T-helper 2 cell treated with Interferon-gamma antibody and Interleukin-4, amounts not matched to agents 5 μg/mL and 100 μg/mL, for 36 hours (primary cell): ENCODE data around the gene APLF.

Experiments
- DNase-seq: peaks from one replicate; pipeline ENCODE4 v3.0.0; 2021; ENCODE audit warnings: low spot score
- H3K27ac Mint-ChIP-seq: one replicate; pipeline ENCODE4 v1.8.0; 2021; ENCODE audit warnings: mild to moderate bottlenecking, mixed read lengths
- H3K27me3 Mint-ChIP-seq: one replicate; pipeline ENCODE4 v1.8.0; 2021; ENCODE audit warnings: low read depth, mixed read lengths
- H3K36me3 Mint-ChIP-seq: one replicate; pipeline ENCODE4 v1.8.0; 2021; ENCODE audit warnings: low read depth, mixed read lengths
- H3K4me1 Mint-ChIP-seq: one replicate; pipeline ENCODE4 v1.8.0; 2021; ENCODE audit warnings: low read depth, mixed read lengths
- H3K4me3 Mint-ChIP-seq: one replicate; pipeline ENCODE4 v1.8.0; 2022; ENCODE audit warnings: mild to moderate bottlenecking, moderate library complexity, mixed read lengths
- H3K9me3 Mint-ChIP-seq: one replicate; pipeline ENCODE4 v1.8.0; 2021; ENCODE audit warnings: mixed read lengths

APLF gene

DNA sequence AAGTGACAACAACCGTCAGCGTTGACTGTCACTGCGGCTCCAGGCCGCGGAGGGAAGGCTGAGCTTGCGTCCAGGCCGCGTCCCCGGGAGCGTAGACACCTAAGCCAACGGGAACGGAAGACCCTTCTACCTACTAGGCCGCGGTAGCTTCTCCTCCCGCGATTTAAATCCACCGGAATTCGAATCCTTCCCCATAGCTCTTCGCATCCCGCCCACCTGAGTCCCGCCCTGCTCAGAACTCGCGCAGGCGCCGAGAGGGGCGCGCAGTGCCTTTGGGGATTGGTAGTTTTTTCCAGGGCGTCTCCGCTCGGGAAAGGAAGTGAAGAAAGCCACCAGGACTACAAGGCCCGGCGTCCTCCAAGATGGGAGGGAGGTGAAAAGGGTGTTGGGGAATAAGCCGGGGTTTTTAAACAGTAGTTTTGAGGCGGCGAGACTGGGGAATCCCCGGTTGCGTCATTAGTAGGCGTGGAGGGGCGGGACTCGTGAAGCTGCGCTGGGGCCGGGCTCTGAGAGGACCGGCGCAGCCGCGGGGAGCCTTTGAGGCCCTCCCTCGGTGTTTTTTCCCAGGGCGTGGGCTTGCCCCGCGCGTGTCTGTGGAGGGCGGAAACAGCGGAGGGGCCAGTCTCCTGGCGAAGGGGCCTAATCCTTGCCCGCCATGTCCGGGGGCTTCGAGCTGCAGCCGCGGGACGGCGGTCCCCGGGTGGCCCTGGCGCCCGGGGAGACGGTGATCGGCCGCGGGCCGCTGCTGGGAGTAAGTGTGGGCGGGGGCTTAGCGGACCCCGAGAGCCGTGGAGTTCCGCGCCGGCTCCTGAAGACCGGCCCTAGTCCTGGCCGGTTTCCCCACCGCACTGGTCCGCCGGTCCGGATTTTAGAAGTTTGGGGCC, at the start of gene APLF, which contains the start of gene FBXO48:
Gene APLF, plus strand, starts transcription at position 509 of the 884 bp plus-strand sequence. Its CDS starts 147 bp downstream, at position 656.
Gene FBXO48, minus strand, starts transcription at position 218 of the 884 bp plus-strand sequence. CDS start 2,149 bp downstream, outside the sequence.
- Mint-ChIP-seq H3K27ac (peak within 1 kb of the TSS; percentile 94), H3K4me1 (peaks cover 42% of the 10 kb centered on the region), H3K4me3 (peak within 1 kb of the TSS; percentile 98), H3K9me3 (no peaks in the 10 kb centered on the region), H3K27me3 (no peaks in the 10 kb centered on the region), H3K36me3 (peaks cover 4% of the 10 kb centered on the region)
- peak; percentile 98 for DNase-seq

DNA sequence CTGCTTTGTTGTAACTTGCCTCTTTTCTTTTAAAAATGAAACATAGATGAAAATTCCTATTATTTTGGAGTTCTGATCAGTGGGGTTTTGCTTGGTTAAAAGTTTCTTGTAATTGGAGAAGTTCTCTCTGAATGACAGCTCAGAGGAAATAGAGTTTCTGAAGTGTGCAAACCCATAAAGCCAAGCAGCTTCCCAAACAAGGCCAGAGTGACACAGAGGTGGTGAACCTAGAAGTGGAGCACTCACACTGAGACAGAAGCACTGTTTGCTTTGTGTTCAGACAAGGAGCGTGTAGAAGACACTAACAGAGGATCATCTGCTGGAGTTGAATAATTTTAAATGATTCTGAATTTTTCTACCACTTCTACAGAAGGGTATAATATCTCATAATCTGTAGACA, 49.5 kb upstream of the APLF start:
- Mint-ChIP-seq H3K27me3 (no peaks in the 10 kb centered on the region), H3K27ac (peak overlapping the region; percentile 1), H3K9me3 (no peaks in the 10 kb centered on the region), H3K4me3 (no peak overlapping the region), H3K4me1 (peaks cover 3% of the 10 kb centered on the region), H3K36me3 (no peaks in the 10 kb centered on the region)
- no peak for DNase-seq

DNA sequence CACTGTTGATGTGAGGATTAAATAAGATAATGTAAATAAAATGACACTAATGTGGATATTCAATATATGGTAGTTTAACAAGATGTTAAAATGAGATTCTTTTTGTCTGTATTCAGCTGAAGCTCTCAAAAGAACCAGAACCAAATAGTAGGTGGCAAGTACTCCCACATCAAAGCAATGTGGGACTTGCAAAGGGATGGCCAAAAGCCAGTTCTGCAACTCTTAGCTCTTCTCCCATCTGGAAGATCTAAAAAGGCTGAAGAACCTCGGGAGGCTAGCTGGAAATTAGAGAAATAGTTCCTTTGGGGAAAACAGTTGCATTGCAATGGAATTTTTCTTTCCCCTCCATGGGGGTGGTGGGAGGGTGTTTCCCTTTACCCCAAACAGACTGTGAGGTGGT, 49.0 kb upstream of the APLF start:
- DNase-seq, result no peak
- Mint-ChIP-seq H3K4me1 (peaks cover 3% of the 10 kb centered on the region), H3K9me3 (no peaks in the 10 kb centered on the region), H3K4me3 (no peak overlapping the region), H3K27me3 (no peaks in the 10 kb centered on the region), H3K27ac (no peak overlapping the region), H3K36me3 (no peaks in the 10 kb centered on the region)

GRCh38 chr2:68418855-68419254, 48.5 kb upstream of the APLF start:
- H3K4me1 Mint-ChIP-seq, result peaks cover 3% of the 10 kb centered on the region
- H3K9me3 Mint-ChIP-seq, result no peaks in the 10 kb centered on the region
- H3K27ac Mint-ChIP-seq, result no peak overlapping the region
- H3K36me3 Mint-ChIP-seq, result no peaks in the 10 kb centered on the region
- no peaks in the 10 kb centered on the region for H3K27me3 Mint-ChIP-seq
- no peak overlapping the region for H3K4me3 Mint-ChIP-seq
- DNase-seq, result no peak

GRCh38 chr2:68420254-68420910, 47.0 kb upstream of the APLF start:
- H3K27me3 Mint-ChIP-seq, result no peaks in the 10 kb centered on the region
- no peak overlapping the region for H3K4me3 Mint-ChIP-seq
- H3K4me1 Mint-ChIP-seq, result peaks cover 3% of the 10 kb centered on the region
- H3K36me3 Mint-ChIP-seq, result no peaks in the 10 kb centered on the region
- DNase-seq, result no peak
- no peaks in the 10 kb centered on the region for H3K9me3 Mint-ChIP-seq
- no peak overlapping the region for H3K27ac Mint-ChIP-seq

DNA sequence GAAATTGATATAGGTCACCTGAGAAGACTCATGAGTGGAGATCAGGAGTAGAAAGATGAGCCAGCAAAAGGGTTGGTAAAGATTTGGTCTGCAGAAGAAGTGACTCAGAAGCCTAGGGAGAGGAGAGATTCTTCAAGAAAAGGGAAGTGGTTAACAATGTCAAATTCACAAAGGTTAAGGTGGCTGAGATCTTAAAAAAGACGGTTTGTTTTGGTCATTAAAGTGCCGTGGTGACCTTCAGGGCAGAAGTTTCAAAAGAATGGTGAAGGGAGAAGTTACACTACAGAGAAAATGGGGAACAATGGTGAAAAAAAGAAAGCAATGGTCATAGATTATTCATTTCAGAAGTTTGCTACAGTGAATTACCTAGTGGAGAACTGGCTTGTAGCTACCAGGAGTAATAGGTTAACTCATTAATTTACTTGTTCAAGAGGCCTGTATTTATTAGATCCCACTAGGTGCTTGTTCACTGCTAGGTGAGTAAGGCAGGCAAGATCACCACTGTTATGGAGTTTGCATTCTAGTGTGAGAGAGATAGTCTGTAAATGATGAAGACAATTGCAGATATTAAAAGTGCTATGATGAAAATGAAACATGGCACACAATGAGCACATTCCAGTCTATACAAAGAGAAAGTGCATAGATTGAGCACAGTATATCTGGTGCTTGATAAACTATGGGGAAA, 43.3 kb upstream of the APLF start:
- Mint-ChIP-seq H3K4me3 (no peak overlapping the region), H3K36me3 (no peaks in the 10 kb centered on the region), H3K9me3 (no peaks in the 10 kb centered on the region), H3K4me1 (peaks cover 2% of the 10 kb centered on the region), H3K27ac (no peak overlapping the region), H3K27me3 (no peaks in the 10 kb centered on the region)
- DNase-seq, result no peak

- Mint-ChIP-seq H3K4me3 (no peak overlapping the region), H3K27ac (no peak overlapping the region), H3K4me1 (peaks cover 2% of the 10 kb centered on the region), H3K9me3 (no peaks in the 10 kb centered on the region), H3K36me3 (no peaks in the 10 kb centered on the region), H3K27me3 (peaks cover 4% of the 10 kb centered on the region)
- no peak for DNase-seq
Observed at GRCh38 chr2:68425503-68425902, 41.9 kb upstream of the APLF start.

- Mint-ChIP-seq H3K4me1 (peaks cover 2% of the 10 kb centered on the region), H3K27me3 (peaks cover 4% of the 10 kb centered on the region), H3K4me3 (no peak overlapping the region), H3K9me3 (no peaks in the 10 kb centered on the region), H3K27ac (no peak overlapping the region), H3K36me3 (no peaks in the 10 kb centered on the region)
- no peak for DNase-seq
Observed at GRCh38 chr2:68426446-68426845, 40.9 kb upstream of the APLF start.

GRCh38 chr2:68426848-68427579, 40.4 kb upstream of the APLF start:
- Mint-ChIP-seq H3K4me1 (peaks cover 2% of the 10 kb centered on the region), H3K27me3 (peaks cover 4% of the 10 kb centered on the region), H3K36me3 (no peaks in the 10 kb centered on the region), H3K27ac (no peak overlapping the region), H3K9me3 (no peaks in the 10 kb centered on the region), H3K4me3 (no peak overlapping the region)
- DNase-seq, result no peak

- Mint-ChIP-seq H3K4me3 (no peak overlapping the region), H3K9me3 (no peaks in the 10 kb centered on the region), H3K27ac (no peak overlapping the region), H3K36me3 (no peaks in the 10 kb centered on the region), H3K4me1 (peaks cover 2% of the 10 kb centered on the region), H3K27me3 (peaks cover 4% of the 10 kb centered on the region)
- DNase-seq, result no peak
Observed at GRCh38 chr2:68428126-68428525, 39.3 kb upstream of the APLF start.

DNA sequence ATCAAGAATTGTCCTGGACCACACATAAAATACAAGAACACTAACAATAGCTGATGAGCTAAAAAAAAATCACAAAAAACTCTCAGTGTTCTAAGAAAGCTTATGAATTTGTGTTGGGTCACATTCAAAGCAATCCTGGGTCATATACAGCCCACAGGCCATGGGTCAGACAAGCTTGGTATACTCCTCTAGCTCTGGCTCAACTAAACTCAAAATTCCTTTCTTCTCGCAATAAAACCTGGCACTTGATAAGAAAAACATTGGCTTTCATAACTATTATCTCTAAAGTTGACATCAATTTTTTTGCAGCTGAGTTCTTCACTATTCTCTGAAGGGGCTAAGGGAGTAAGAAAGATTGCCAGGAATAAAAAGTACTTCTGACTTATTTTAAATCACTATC, 38.6 kb upstream of the APLF start:
- Mint-ChIP-seq H3K4me3 (no peak overlapping the region), H3K9me3 (no peaks in the 10 kb centered on the region), H3K27me3 (peaks cover 4% of the 10 kb centered on the region), H3K36me3 (no peaks in the 10 kb centered on the region), H3K4me1 (peaks cover 2% of the 10 kb centered on the region), H3K27ac (no peak overlapping the region)
- DNase-seq, result no peak

GRCh38 chr2:68429311-68429826, 38.0 kb upstream of the APLF start:
- H3K36me3 Mint-ChIP-seq, result no peaks in the 10 kb centered on the region
- H3K4me1 Mint-ChIP-seq, result peaks cover 2% of the 10 kb centered on the region
- no peaks in the 10 kb centered on the region for H3K9me3 Mint-ChIP-seq
- H3K27ac Mint-ChIP-seq, result no peak overlapping the region
- no peak for DNase-seq
- peaks cover 4% of the 10 kb centered on the region for H3K27me3 Mint-ChIP-seq
- H3K4me3 Mint-ChIP-seq, result no peak overlapping the region

DNA sequence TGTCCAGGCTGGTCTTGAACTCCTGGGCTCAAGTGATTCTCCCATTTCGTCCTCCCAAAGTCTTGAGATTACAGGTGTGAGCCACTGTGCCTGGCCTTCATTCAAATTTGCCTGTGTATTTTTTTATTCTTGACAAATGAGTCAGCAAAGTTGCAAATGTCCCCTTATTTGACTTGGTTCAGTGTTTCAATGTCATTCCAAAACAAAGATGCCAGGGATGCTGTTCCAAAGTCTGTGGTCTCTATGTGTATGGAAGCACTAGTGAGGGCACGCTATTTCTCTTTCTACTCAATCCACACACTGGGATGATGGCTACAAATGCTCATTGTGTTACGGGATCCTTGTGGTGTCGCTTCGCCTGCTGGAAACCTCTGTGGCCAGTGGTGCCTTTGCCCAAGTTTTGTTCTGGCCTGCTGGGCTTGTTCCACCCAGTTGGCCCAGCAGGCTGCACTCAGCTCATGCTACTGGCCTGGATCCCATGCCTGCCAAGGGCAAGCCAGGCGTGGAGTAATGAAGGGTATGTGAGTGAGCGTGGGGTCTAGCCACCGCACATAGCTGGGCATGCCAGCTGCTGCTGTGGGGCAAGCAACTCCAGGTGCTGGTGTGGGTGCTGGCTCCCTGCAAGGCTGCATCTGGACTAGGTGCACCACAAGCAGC, 35.9 kb upstream of the APLF start:
- no peaks in the 10 kb centered on the region for H3K36me3 Mint-ChIP-seq
- H3K27ac Mint-ChIP-seq, result no peak overlapping the region
- H3K4me3 Mint-ChIP-seq, result no peak overlapping the region
- no peak for DNase-seq
- peaks cover 6% of the 10 kb centered on the region for H3K4me1 Mint-ChIP-seq
- peaks cover 7% of the 10 kb centered on the region for H3K27me3 Mint-ChIP-seq
- no peaks in the 10 kb centered on the region for H3K9me3 Mint-ChIP-seq
